SK-N-SH treated with all-trans-retinoic acid at 6 μM for 48 hours (cell line): ENCODE results near the gene ROCK2.

Experiments used
- ATAC-seq: fragments of 200-7000 bp; cut with Tn5 transposase; 3 replicates; pipeline ENCODE4 v1.9.1; 2020; ENCODE audit warnings: mild to moderate bottlenecking, moderate library complexity
- ARNTL ChIP-seq: fragments of 450-650 bp; formaldehyde crosslinking; IDR thresholded peaks from 2 replicates; pipeline ENCODE4 v1.5.0; 2020; ENCODE audit warnings: low read depth, mild to moderate bottlenecking, moderate library complexity, borderline replicate concordance
- BACH2 ChIP-seq: fragments of 250-450 bp; sonication (Bioruptor Pico); IDR thresholded peaks from 2 replicates; pipeline ENCODE4 v1.9.0; 2021; ENCODE audit warnings: mild to moderate bottlenecking, borderline replicate concordance
- CSDC2 ChIP-seq: fragments of 250-450 bp; sonication (Bioruptor Pico); IDR thresholded peaks from 2 replicates; pipeline ENCODE4 v1.5.0; 2020; ENCODE audit warnings: mild to moderate bottlenecking, moderate library complexity
- CSRNP3 ChIP-seq: fragments of 250-450 bp; sonication (Bioruptor Pico); IDR thresholded peaks from 2 replicates; pipeline ENCODE4 v1.5.1; 2021; ENCODE audit warnings: mild to moderate bottlenecking, moderate library complexity
- ESRRG ChIP-seq: fragments of 250-450 bp; sonication (Bioruptor Pico); IDR thresholded peaks from 2 replicates; pipeline ENCODE4 v1.6.1; 2021; ENCODE audit warnings: mild to moderate bottlenecking
- GLIS3 ChIP-seq: fragments of 250-450 bp; sonication (Bioruptor Pico); IDR thresholded peaks from 2 replicates; pipeline ENCODE4 v1.5.0; 2020; ENCODE audit warnings: mild to moderate bottlenecking, moderate library complexity
- ISL1 ChIP-seq: fragments of 250-450 bp; sonication (Bioruptor Pico); IDR thresholded peaks from 2 replicates; pipeline ENCODE4 v2.1.2; 2022; ENCODE audit warnings: mild to moderate bottlenecking, moderate library complexity
- OSR1 ChIP-seq: fragments of 250-450 bp; sonication (Bioruptor Pico); IDR thresholded peaks from 2 replicates; pipeline ENCODE4 v1.8.0; 2022; ENCODE audit warnings: moderate library complexity, mild to moderate bottlenecking, inconsistent platforms
- PATZ1 ChIP-seq: fragments of 250-450 bp; sonication (Bioruptor Pico); IDR thresholded peaks from 2 replicates; pipeline ENCODE4 v1.8.0; 2020; ENCODE audit warnings: mild to moderate bottlenecking, moderate library complexity, borderline replicate concordance
- POU6F1 ChIP-seq: fragments of 250-450 bp; sonication (Bioruptor Pico); IDR thresholded peaks from 2 replicates; pipeline ENCODE4 v1.8.0; 2021; ENCODE audit warnings: low read depth, mild to moderate bottlenecking, moderate library complexity, borderline replicate concordance
- RARB ChIP-seq: fragments of 250-450 bp; sonication (Bioruptor Pico); IDR thresholded peaks from 2 replicates; pipeline ENCODE4 v1.8.0; 2021; ENCODE audit warnings: mild to moderate bottlenecking, moderate library complexity
- SNAI2 ChIP-seq: fragments of 250-450 bp; sonication (Bioruptor Pico); IDR thresholded peaks from 2 replicates; pipeline ENCODE4 v1.5.0; 2020; ENCODE audit warnings: mild to moderate bottlenecking, moderate library complexity
- TCF4 ChIP-seq: fragments of 250-450 bp; sonication (Bioruptor Pico); IDR thresholded peaks from 2 replicates; pipeline ENCODE4 v1.8.0; 2021; ENCODE audit warnings: mild to moderate bottlenecking, moderate library complexity, borderline replicate concordance
- TOX ChIP-seq: fragments of 250-450 bp; sonication (Bioruptor Pico); IDR thresholded peaks from 2 replicates; pipeline ENCODE4 v1.8.0; 2021; ENCODE audit warnings: mild to moderate bottlenecking, moderate library complexity, borderline replicate concordance
- TSHZ2 ChIP-seq: fragments of 250-450 bp; sonication (Bioruptor Pico); IDR thresholded peaks from 2 replicates; pipeline ENCODE4 v1.5.0; 2020; ENCODE audit warnings: mild to moderate bottlenecking, moderate library complexity
- ZC3H10 ChIP-seq: fragments of 250-450 bp; sonication (Bioruptor Pico); IDR thresholded peaks from 2 replicates; pipeline ENCODE4 v1.5.1; 2021; ENCODE audit warnings: mild to moderate bottlenecking, moderate library complexity
- ZFP3 ChIP-seq: fragments of 250-450 bp; sonication (Bioruptor Pico); IDR thresholded peaks from 2 replicates; pipeline ENCODE4 v1.5.0; 2020; ENCODE audit warnings: mild to moderate bottlenecking, moderate library complexity
- ZFP30 ChIP-seq: fragments of 450-650 bp; formaldehyde crosslinking; IDR thresholded peaks from 2 replicates; pipeline ENCODE4 v1.5.0; 2022; ENCODE audit warnings: mild to moderate bottlenecking, moderate library complexity
- ZNF565 ChIP-seq: fragments of 450-650 bp; formaldehyde crosslinking; conservative IDR thresholded peaks from 2 replicates; pipeline ENCODE4 v1.5.0; 2020; ENCODE audit warnings: low read depth, mild to moderate bottlenecking, moderate library complexity
- ZNF70 ChIP-seq: fragments of 450-650 bp; formaldehyde crosslinking; IDR thresholded peaks from 2 replicates; pipeline ENCODE4 v1.5.0; 2020; ENCODE audit warnings: mild to moderate bottlenecking, moderate library complexity
- ZNF8 ChIP-seq: fragments of 450-650 bp; formaldehyde crosslinking; IDR thresholded peaks from 2 replicates; pipeline ENCODE4 v1.5.0; 2020; ENCODE audit warnings: mild to moderate bottlenecking, moderate library complexity
- TF ChIP-seq, protein P1 (sequence below): fragments of 250-450 bp; sonication (Bioruptor Pico); IDR thresholded peaks from 2 replicates; pipeline ENCODE4 v1.5.1; 2020; ENCODE audit warnings: low read depth, mild to moderate bottlenecking, moderate library complexity

ROCK2 gene

GRCh38 chr2:11305958-11306357 lies 38.5 kb downstream of the ROCK2 start:
- peak; percentile 86 for ATAC-seq
- TF ChIP-seq CSRNP3 (CRISPR knock-in tag) (no peak), CSDC2 (CRISPR knock-in tag) (no peak), PATZ1 (CRISPR knock-in tag) (no peak), ESRRG (no peak), RARB (CRISPR knock-in tag) (no peak), OSR1 (CRISPR knock-in tag) (no peak), TOX (no peak)

DNA sequence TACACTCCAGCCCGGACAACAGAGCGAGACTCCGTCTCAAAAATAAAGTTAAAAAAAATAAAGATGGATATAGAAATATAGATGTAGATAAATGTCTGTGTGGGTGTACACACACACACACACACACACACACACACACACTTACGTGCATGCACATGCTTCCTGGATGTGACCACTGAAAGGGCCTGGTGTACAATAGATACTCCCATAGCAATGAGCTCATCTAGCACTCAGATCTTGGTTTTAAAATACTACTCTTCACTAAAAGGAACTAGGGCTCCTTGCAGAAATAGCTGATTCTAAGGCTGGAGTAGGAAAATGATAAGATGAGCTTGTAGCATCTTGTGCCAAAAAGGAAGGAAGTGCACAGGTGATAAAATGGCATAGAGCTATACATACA lies 39.1 kb downstream of the ROCK2 start:
- no peak for ATAC-seq
- TF ChIP-seq TSHZ2 (no peak), OSR1 (CRISPR knock-in tag) (no peak), BACH2 (CRISPR knock-in tag) (no peak), TOX (no peak), ZNF8 (CRISPR knock-in tag) (no peak), PATZ1 (CRISPR knock-in tag) (no peak), GLIS3 (no peak), CSRNP3 (CRISPR knock-in tag) (no peak), POU6F1 (CRISPR knock-in tag) (no peak), ESRRG (no peak)
- TF ChIP-seq, protein P1, sequence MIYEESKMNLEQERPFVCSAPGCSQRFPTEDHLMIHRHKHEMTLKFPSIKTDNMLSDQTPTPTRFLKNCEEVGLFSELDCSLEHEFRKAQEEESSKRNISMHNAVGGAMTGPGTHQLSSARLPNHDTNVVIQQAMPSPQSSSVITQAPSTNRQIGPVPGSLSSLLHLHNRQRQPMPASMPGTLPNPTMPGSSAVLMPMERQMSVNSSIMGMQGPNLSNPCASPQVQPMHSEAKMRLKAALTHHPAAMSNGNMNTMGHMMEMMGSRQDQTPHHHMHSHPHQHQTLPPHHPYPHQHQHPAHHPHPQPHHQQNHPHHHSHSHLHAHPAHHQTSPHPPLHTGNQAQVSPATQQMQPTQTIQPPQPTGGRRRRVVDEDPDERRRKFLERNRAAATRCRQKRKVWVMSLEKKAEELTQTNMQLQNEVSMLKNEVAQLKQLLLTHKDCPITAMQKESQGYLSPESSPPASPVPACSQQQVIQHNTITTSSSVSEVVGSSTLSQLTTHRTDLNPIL (CRISPR knock-in tag), result no peak
- TF ChIP-seq, all 23 proteins: peak for 0

- ATAC-seq, result no peak
- TF ChIP-seq ZNF8 (CRISPR knock-in tag) (no peak), ARNTL (no peak), TCF4 (no peak), CSRNP3 (CRISPR knock-in tag) (no peak), ISL1 (no peak), ZC3H10 (CRISPR knock-in tag) (no peak), ESRRG (no peak), BACH2 (CRISPR knock-in tag) (no peak), ZNF565 (no peak), OSR1 (CRISPR knock-in tag) (no peak), ZNF70 (CRISPR knock-in tag) (no peak), SNAI2 (CRISPR knock-in tag) (no peak), ZFP30 (CRISPR knock-in tag) (no peak), PATZ1 (CRISPR knock-in tag) (no peak), ZFP3 (CRISPR knock-in tag) (no peak), GLIS3 (no peak)
These were observed 40.0 kb downstream of the ROCK2 start for GRCh38 chr2:11304476-11304875.
